ENCODE measurements around the gene NRG3. TPM values are rescaled to one million over a fixed set of nuclear protein-coding genes. Genes with fewer than 3 reads are reported as not detected.

The NRG3 gene
- total RNA-seq, 1 donor from 2014 or later: 0.74 TPM

- no peaks in the 10 kb centered on the region for H3K4me1 Mint-ChIP-seq
- no peaks in the 10 kb centered on the region for H3K9me3 Mint-ChIP-seq
- H3K4me3 Mint-ChIP-seq: no peak overlapping the region
- no peak overlapping the region for H3K27ac Mint-ChIP-seq
- no peak for TF ChIP-seq CTCF (IDR thresholded peaks at IDR 0.05; ENCODE audit: unreplicated experiment)
- no peak for DNase-seq (ENCODE audit: low spot score in 2 of 2, unreplicated experiment in 2 of 2)
- H3K36me3 Mint-ChIP-seq: no peaks in the 10 kb centered on the region
- H3K27me3 Mint-ChIP-seq (ENCODE audit: low read depth): peaks cover 9% of the 10 kb centered on the region
Observed at GRCh38 chr10:81981724-81982123, 106.7 kb downstream of the NRG3 start.

GRCh38 chr10:81984428-81984827 is 109.4 kb downstream of the NRG3 start:
- no peaks in the 10 kb centered on the region for H3K4me1 Mint-ChIP-seq
- H3K4me3 Mint-ChIP-seq: no peak overlapping the region
- TF ChIP-seq CTCF (IDR thresholded peaks at IDR 0.05; ENCODE audit: unreplicated experiment): no peak

GRCh38 chr10:81995254-81995653 is 120.3 kb downstream of the NRG3 start:
- H3K36me3 Mint-ChIP-seq: no peaks in the 10 kb centered on the region
- H3K27me3 Mint-ChIP-seq (ENCODE audit: low read depth): peaks cover 6% of the 10 kb centered on the region
- no peak overlapping the region for H3K27ac Mint-ChIP-seq
- no peak overlapping the region for H3K4me3 Mint-ChIP-seq
- no peaks in the 10 kb centered on the region for H3K4me1 Mint-ChIP-seq
- no peaks in the 10 kb centered on the region for H3K9me3 Mint-ChIP-seq
- TF ChIP-seq CTCF (IDR thresholded peaks at IDR 0.05; ENCODE audit: unreplicated experiment): no peak
- no peak for DNase-seq (ENCODE audit: low spot score in 2 of 2, unreplicated experiment in 2 of 2)

More at GRCh38 chr10:81984428-81984827, 109.4 kb downstream of the NRG3 start:
- no peak for DNase-seq (ENCODE audit: low spot score in 2 of 2, unreplicated experiment in 2 of 2)
- Mint-ChIP-seq H3K9me3 (no peaks in the 10 kb centered on the region), H3K36me3 (no peaks in the 10 kb centered on the region), H3K27me3 (ENCODE audit: low read depth) (peaks cover 12% of the 10 kb centered on the region), H3K27ac (no peak overlapping the region)

GRCh38 chr10:81996927-81997326 is 121.9 kb downstream of the NRG3 start:
- no peak overlapping the region for H3K4me3 Mint-ChIP-seq
- no peaks in the 10 kb centered on the region for H3K36me3 Mint-ChIP-seq
- H3K9me3 Mint-ChIP-seq: no peaks in the 10 kb centered on the region
- no peak for DNase-seq (ENCODE audit: low spot score in 2 of 2, unreplicated experiment in 2 of 2)
- TF ChIP-seq CTCF (IDR thresholded peaks at IDR 0.05; ENCODE audit: unreplicated experiment): no peak
- peaks cover 4% of the 10 kb centered on the region for H3K27me3 Mint-ChIP-seq (ENCODE audit: low read depth)
- no peaks in the 10 kb centered on the region for H3K4me1 Mint-ChIP-seq
- H3K27ac Mint-ChIP-seq: no peak overlapping the region

- Mint-ChIP-seq H3K4me1 (no peaks in the 10 kb centered on the region), H3K4me3 (no peak overlapping the region), H3K27ac (no peak overlapping the region), H3K9me3 (peaks cover 6% of the 10 kb centered on the region), H3K27me3 (ENCODE audit: low read depth) (peaks cover 6% of the 10 kb centered on the region), H3K36me3 (no peaks in the 10 kb centered on the region)
- TF ChIP-seq CTCF (IDR thresholded peaks at IDR 0.05; ENCODE audit: unreplicated experiment): no peak
- DNase-seq (ENCODE audit: low spot score in 2 of 2, unreplicated experiment in 2 of 2): no peak
Observed at GRCh38 chr10:82020999-82021398, 146.0 kb downstream of the NRG3 start.

- Mint-ChIP-seq H3K27ac (no peak overlapping the region), H3K4me3 (no peak overlapping the region), H3K27me3 (ENCODE audit: low read depth) (peaks cover 7% of the 10 kb centered on the region), H3K36me3 (no peaks in the 10 kb centered on the region), H3K9me3 (no peaks in the 10 kb centered on the region), H3K4me1 (no peaks in the 10 kb centered on the region)
- no peak for DNase-seq (ENCODE audit: low spot score in 2 of 2, unreplicated experiment in 2 of 2)
- TF ChIP-seq CTCF (IDR thresholded peaks at IDR 0.05; ENCODE audit: unreplicated experiment): no peak
Observed at GRCh38 chr10:82027711-82028110, 152.7 kb downstream of the NRG3 start.

Measured in mesothelial cell of epicardium (in vitro differentiated cells).